ENCODE data around the gene DIDO1. TPM values are rescaled to one million over a fixed set of nuclear protein-coding genes. Genes with fewer than 3 reads are reported as not detected.

DIDO1 gene
- total RNA-seq, 4 donors from 2014 or later = 54.2 to 105 (median 70.7) TPM

DNA sequence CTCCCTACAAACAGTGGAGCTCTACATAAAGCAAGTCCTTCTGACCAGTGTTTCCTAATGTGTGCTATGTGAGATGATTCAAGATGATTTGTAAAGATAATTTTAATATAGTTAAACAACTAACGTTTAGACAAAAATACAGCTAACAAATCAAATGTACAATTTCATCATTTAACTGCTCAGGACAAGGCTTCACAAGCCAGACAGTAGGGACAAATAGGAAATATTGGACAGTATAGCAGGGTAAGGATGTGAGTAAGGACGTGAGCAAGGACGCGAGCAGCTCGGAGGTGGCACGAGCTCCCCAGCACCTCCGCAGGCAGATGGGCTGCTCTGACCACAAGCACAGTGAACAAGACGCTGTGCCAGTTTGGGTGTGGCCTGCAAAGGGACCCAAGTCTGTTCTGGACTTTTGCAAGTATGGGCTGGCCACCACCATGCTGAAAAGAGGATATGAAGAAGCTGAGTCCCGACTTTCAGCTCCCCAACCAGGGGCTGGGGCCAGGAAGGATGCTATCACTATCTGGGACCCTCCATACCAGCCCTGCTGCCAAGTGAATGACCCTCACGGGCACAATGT, 14.5 kb downstream of the DIDO1 start:
- WGBS, 2 donors = 77 to 81% methylated on average over 10 of the region's 10 CpGs
- no peak overlapping the region for H3K4me3 ChIP-seq (ENCODE audit: low read depth, poor library complexity, severe bottlenecking)
- TF ChIP-seq, protein P1, sequence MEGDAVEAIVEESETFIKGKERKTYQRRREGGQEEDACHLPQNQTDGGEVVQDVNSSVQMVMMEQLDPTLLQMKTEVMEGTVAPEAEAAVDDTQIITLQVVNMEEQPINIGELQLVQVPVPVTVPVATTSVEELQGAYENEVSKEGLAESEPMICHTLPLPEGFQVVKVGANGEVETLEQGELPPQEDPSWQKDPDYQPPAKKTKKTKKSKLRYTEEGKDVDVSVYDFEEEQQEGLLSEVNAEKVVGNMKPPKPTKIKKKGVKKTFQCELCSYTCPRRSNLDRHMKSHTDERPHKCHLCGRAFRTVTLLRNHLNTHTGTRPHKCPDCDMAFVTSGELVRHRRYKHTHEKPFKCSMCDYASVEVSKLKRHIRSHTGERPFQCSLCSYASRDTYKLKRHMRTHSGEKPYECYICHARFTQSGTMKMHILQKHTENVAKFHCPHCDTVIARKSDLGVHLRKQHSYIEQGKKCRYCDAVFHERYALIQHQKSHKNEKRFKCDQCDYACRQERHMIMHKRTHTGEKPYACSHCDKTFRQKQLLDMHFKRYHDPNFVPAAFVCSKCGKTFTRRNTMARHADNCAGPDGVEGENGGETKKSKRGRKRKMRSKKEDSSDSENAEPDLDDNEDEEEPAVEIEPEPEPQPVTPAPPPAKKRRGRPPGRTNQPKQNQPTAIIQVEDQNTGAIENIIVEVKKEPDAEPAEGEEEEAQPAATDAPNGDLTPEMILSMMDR (IDR thresholded peaks at IDR 0.05) = no peak
- TF ChIP-seq POLR2A (IDR thresholded peaks at IDR 0.05) = no peak
- no peak for DNase-seq (ENCODE audit: low spot score in 2 of 2)
- intact Hi-C loops (cut with DNase I; ENCODE audit: low total_unique reads) = no loop called here

DNA sequence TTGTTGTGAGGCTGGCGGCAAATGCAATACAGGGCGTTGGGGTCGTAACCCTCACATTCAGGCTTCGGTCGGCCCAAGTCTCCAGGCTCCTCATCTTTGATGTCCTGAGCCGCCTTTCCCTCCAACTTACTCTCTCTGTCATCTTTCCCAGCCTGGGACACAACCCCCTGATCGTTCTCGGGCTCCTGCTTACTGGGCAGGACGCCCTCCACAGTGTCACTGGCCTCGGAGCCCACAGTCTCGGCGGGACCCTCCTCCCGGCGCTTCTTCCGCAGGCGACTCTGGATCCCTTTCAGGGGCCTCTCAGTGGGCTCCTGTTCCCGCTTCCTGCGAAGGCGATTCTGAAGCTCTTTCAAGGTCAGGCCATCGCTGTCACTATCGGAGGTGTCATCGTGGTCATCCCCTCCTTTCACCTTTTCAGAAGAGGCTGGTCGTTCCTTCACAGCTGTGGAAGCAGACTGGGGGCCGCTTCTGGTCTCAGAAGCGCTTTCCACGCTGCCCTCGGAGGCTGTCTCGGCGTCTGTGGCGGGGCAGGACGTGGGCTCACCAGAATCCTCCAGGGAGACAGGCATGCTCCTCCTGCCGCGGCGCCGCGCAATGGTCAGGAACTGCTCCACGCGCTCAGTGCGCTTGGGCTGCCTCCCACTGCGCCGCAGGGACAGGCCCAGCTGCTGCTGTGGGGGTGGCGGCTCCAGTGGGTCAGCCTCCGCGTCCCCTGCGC, 15.4 kb downstream of the DIDO1 start:
- intact Hi-C loops (cut with DNase I; ENCODE audit: low total_unique reads) = no loop called here
- WGBS, 2 donors = 94 to 95% methylated on average over 44 to 45 of the region's 45 CpGs
- TF ChIP-seq, protein P1 (IDR thresholded peaks at IDR 0.05) = no peak
- TF ChIP-seq POLR2A (IDR thresholded peaks at IDR 0.05) = no peak
- H3K4me3 ChIP-seq (ENCODE audit: low read depth, poor library complexity, severe bottlenecking) = no peak overlapping the region
- DNase-seq (ENCODE audit: low spot score in 2 of 2) = no peak

DNA sequence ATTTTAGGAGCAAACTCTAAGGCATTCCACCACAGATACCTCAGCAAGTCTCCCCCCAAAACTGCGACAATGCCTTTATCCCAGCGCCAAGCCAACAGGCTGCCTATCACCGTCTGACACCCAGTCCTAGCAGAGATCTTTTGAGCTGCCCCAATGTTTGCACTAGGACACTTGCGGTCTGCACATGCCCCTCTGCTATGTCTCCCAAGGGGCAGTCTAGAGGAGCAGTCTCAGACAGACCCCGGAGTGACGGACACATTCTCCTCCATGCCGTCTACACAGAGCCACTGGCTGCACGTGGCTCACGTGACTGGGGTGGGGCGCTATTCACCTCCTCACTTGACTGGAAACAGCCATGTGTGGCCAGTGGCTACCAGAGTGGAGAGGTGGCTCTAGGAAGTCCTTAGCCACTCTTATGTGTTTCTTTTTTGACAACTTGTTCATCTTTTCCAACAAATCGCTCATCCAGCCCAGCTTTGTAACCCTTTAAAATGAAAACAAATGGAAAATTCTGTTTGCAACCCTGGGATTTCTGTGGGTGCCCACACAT, 16.0 kb downstream of the DIDO1 start:
- intact Hi-C loops (cut with DNase I; ENCODE audit: low total_unique reads) = no loop called here

DNA sequence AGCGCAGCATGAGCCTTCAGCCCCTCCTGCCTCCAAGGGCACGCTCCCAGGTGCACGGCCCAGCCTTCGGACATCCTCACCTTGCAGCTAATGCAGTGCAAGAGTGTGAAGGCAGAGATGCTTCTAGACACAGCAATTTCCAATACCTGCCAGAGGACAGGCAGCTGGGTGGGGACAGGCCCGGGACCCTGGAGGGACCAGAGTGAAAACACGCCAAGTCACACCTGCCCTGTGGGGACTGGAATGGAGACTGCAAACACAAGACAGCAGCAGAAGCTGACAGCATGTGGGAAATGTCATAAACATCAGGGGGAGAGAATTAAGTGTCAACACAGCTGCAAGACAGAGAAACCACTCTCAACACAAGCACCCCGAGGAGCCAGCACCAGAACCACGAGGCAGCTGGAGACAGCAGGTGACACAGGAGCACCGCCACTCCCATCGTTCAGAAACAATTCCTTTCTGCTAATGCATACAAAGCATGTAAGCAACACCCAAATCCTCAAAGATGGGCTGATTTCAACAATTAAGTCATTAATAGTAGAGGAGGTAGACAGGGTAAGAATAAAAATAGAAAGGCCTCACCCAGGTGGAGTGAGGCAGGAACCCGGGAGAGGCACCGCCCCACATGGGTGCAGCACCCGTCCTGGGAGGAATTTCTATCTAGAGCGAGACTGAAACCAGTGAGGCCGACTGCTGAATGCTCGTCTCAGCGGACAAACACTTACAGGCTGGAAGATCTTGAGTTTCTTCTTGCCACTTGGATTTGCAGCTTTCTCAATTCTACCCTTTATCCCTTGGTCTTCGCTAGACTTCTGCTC, 17.1 kb downstream of the DIDO1 start:
- intact Hi-C loops (cut with DNase I; ENCODE audit: low total_unique reads) = no loop called here
- no peak overlapping the region for H3K4me3 ChIP-seq (ENCODE audit: low read depth, poor library complexity, severe bottlenecking)
- no peak for TF ChIP-seq POLR2A (IDR thresholded peaks at IDR 0.05)
- TF ChIP-seq, protein P1 (IDR thresholded peaks at IDR 0.05) = no peak
- DNase-seq (ENCODE audit: low spot score in 2 of 2) = no peak
- WGBS, 2 donors = 77% methylated on average over 18 of the region's 18 CpGs

More for the DNA sequence above, 16.0 kb downstream of the DIDO1 start:
- TF ChIP-seq, protein P1 (IDR thresholded peaks at IDR 0.05) = no peak
- WGBS, 2 donors = 90 to 93% methylated on average over 11 of the region's 11 CpGs
- DNase-seq (ENCODE audit: low spot score in 2 of 2) = no peak
- H3K4me3 ChIP-seq (ENCODE audit: low read depth, poor library complexity, severe bottlenecking) = no peak overlapping the region

DNA sequence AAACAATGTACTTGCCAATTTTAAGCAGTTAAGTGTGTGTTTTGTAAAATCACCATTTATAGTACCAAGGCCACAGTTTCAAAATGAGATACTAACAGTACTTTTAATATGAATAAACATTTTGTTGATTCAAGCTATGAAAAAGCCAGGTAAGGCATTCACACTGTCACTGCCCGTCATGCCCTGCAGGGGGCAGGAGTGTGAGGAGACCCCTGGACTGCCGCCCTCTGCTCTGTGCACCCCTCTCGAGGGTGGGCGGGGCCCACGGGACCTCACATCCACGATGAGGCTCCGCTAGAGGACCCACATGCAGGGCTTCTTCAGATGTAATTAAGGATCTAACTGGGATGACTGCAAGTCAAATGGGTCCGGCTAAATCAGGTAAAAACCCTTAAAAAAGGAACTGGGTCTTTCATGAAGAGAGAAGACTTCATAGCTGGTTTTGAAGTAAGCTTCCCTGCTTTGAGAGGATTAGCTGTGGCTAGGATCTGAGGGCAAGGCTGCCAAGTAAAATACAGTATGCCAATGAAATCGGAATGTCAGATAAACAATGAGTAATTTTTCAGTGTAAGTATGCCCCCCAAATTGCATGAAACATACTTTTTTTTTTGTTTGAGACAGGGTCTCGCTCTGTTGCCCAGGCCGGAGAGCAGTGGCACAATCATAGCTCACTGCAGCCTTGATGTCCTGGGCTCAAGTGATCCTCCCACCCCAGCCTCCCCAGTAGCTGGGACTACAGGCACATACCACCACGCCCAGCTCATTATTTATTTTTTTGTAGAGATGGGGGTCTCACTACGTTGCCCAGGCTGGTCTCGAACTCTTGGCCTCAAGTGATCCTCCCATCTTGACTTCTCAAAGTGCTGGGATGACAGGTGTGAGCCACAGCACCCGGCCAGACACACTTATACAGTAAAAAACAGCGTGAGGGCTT, 18.7 kb downstream of the DIDO1 start:
- WGBS, 2 donors = 72 to 78% methylated on average over 16 of the region's 16 CpGs
- intact Hi-C loops (cut with DNase I; ENCODE audit: low total_unique reads) = no loop called here
- DNase-seq (ENCODE audit: low spot score in 2 of 2) = no peak

More for the DNA sequence above, 18.7 kb downstream of the DIDO1 start:
- H3K4me3 ChIP-seq (ENCODE audit: low read depth, poor library complexity, severe bottlenecking) = no peak overlapping the region
- TF ChIP-seq, protein P1 (IDR thresholded peaks at IDR 0.05) = no peak
- no peak for TF ChIP-seq POLR2A (IDR thresholded peaks at IDR 0.05)

Data from lower leg skin (tissue), 4 donors.